OCI-LY1 (cell line): Measurements from ENCODE around the gene SNX2.

Source experiments
- EZH2 ChIP-seq: fragments of 200-600 bp; sonication (generic), shearing (Covaris generic); IDR thresholded peaks from 2 replicates; pipeline ENCODE4 v1.8.0; 2017; ENCODE audit warnings: borderline replicate concordance, mixed run types, mild to moderate bottlenecking, antibody characterized with exemption, low read length, moderate library complexity, mixed read lengths
- TF ChIP-seq, protein P1 (sequence below): fragments of 200-600 bp; sonication (generic), shearing (Covaris generic); IDR thresholded peaks from 2 replicates; pipeline ENCODE4 v1.5.1; 2017; ENCODE audit warnings: mild to moderate bottlenecking, antibody characterized with exemption, low read length, moderate library complexity, mixed read lengths

DNA sequence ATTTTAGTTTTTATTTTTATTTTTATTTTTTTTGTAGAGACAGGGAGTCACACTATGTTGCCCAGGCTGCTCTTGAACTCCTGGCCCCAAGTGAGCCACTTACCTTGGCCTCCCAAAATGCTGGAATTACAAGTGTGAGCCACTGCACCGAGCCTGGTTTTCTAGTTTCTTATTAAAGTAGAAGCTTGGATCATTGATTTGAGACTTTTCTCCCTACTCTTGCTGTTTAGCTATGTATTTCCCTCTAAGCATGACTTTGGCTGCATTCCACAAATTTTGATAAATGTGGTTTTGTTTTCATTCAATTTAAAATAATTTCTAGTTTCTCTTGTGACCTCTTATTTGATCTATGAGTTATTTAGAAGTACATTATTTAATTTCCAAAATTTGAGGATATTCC is 10.4 kb downstream of the SNX2 start:
- TF ChIP-seq, protein P1, sequence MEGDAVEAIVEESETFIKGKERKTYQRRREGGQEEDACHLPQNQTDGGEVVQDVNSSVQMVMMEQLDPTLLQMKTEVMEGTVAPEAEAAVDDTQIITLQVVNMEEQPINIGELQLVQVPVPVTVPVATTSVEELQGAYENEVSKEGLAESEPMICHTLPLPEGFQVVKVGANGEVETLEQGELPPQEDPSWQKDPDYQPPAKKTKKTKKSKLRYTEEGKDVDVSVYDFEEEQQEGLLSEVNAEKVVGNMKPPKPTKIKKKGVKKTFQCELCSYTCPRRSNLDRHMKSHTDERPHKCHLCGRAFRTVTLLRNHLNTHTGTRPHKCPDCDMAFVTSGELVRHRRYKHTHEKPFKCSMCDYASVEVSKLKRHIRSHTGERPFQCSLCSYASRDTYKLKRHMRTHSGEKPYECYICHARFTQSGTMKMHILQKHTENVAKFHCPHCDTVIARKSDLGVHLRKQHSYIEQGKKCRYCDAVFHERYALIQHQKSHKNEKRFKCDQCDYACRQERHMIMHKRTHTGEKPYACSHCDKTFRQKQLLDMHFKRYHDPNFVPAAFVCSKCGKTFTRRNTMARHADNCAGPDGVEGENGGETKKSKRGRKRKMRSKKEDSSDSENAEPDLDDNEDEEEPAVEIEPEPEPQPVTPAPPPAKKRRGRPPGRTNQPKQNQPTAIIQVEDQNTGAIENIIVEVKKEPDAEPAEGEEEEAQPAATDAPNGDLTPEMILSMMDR, result no peak
- no peak for TF ChIP-seq EZH2
